GM11168 (cell line): ENCODE data around the gene SLC16A14.
"Not testable (repeated sequence)": the region's sequence is repeated elsewhere in the genome, so short reads cannot be mapped to it uniquely, and the experiment has no call there.

ENCODE experiments used
- in situ Hi-C: fragments of 300-500 bp; cut with MboI; formaldehyde crosslinking; loops from one replicate; pipeline ENCODE4 v1.12.0; 2022; ENCODE audit warnings: low sequenced_read_pairs; ENCODE audit not compliant: unreplicated experiment

The SLC16A14 gene

GRCh38 chr2:230068651-230069055 lies at the start of gene SLC16A14:
Gene SLC16A14, minus strand, starts transcription at chr2:230068924. Its CDS starts 9,572 bp downstream, at chr2:230059352.
- in situ Hi-C loops, result no loop called here

DNA sequence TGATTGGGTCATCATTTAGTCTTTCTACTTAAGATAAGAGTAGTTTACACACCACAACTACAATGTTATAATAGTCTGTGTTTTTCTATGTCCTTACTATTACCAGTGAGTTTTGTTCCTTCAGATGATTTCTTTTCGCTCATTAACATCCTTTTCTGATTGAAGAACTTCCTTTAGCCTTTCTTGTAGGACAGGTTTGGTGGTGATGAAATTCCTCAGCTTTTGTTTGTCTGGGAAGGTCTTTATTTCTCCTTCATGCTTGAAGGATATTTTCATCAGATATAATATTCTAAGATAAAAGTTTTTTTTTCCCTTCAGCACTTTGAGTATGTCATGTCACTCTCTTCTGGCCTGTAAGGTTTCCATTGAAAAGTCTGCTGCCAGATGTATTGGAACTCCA lies 38.0 kb upstream of the SLC16A14 start:
- in situ Hi-C loops, result no loop called here

- in situ Hi-C loops, result not testable (repeated sequence)
Observed at GRCh38 chr2:230101967-230102366, 33.2 kb upstream of the SLC16A14 start.

DNA sequence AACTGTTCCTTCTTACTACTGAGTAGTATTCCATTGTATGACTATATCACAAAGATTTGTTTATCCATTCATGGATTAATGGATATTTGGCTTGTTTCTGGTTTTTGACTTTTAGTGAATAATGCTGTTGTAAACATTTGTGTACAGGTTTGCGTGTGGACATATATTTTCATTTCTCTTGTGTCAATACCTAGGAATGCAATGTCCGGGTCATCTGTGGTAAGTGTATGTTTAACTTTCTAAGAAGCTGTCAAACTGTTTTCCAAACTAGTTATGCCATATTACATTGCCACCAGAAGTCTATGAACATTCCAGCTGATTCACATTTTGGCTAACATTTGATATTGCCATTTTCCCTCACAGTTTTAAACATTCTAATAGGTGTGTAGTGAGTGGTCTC lies 29.1 kb upstream of the SLC16A14 start:
- in situ Hi-C loops, result no loop called here

- in situ Hi-C loops, result no loop called here
Observed at GRCh38 chr2:230097424-230097823, 28.7 kb upstream of the SLC16A14 start.

DNA sequence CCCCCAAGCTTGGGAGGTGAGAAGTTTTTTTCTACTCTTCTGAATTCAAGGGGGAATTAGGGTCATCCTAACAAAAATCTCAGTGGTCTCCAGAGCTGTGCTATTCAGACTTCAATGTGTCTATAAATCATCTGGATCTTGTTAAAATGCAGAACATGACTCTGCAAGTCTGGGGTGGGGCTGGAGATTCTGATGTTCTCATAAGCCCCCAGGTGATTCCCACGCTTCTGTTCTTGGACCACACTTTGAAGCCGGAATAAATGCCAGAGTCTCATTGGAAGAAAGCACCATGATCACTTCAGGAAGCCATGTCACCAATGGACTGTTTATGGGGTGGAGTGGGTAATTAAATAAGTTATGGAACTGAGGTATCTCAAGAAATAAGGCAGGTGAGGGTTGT lies 22.2 kb upstream of the SLC16A14 start:
- in situ Hi-C loops, result no loop called here

DNA sequence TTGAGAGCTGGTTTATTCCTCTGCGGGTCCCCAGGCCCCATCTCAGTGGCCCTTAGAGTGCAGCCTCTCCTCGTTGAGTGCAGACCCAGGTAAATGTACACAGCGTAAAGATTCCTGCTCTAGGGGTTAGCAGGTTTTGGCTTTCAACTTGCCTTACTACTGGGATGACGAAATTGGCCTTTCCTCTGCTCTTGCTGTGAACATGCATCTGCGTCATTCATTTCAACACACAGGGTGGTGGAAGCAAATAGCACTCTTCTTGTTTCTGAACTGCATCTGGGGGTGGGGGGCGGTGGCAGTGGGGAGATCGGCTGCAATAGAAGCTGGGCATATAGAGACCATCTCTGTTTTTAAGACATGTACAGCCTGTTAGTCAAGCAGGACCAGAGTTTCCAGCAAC lies 16.5 kb upstream of the SLC16A14 start:
- in situ Hi-C loops, result no loop called here

DNA sequence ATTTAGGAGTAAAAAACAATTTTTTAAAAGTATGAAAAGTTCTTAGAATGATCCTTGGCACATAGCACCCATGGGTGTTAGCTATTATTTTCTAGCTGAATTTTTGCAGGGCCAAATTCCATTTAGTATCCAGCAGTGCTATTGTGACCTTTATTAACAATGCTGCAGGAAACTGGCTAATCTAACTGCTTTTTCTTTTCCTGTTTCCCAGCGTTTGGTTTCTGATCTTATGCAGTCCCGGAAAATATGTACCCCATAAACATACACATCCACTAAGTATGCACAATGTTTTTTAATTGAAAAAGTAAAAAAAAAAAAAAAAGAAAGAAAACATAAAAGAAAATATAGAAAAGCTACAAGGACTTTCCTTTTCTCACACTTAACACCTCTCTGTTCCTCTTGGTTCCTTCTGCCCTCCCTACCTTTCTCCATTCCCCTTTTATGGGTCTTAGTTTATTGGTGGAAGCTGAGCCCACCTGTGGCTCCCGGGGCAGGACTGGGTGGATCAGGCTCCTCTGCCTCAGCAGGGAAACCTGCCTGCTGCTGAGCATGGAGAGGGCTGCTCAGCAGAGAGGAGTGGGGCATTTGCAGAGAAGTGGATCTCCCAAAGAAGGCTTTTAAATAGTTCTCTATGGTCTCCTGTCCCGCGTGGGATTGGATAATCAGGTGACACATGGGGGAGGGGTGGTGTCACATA lies 9.3 kb upstream of the SLC16A14 start:
- in situ Hi-C loops, result no loop called here

DNA sequence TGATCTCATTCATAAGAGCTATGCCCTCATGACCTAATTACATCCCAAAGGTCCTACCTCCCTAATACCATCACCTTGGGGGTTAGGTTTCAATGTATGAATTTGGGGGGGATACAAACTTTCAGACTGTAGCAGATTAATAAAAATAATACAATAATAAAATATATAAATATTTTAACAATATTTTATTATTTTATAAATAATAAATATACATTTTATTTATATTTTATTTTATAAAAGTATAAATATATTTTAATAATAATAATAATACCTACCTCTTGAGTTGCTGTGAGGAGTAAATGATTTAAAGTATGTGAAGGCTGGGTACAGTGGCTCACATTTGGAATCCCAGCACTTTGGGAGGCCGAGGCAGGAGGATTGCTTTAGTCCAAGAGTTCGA lies 8.1 kb upstream of the SLC16A14 start:
- in situ Hi-C loops, result no loop called here

DNA sequence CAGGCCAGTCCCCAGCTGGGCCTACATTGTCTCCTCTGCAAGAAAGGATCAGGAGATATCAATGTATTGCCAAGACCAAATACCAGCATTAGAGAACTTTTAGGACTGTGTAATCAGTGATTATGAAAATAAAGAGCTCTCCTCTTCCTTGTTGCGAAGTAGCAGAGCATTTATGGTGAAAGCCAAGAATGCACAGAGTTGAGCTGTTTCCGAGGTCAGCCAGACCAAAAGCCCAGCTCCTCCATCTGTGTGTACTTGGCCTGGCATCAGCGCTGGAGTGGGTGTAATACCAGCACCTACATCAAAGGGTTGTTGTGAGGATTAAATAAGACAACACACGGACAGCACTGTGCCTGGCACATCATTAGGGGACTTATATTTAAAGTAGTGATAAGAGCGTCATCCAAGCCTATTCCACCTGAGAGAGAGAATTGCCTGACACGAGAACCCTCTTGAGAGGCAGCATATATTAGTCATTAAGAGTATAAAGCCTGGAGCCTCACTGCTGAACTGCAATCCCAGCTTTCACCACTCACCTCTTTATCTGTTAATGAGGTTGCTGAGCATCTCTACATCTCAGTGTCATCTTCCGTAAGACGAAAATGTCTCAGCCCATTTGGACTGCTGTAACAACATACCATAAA lies 7.4 kb upstream of the SLC16A14 start:
- in situ Hi-C loops, result no loop called here

GRCh38 chr2:230071421-230071820 lies 2.7 kb upstream of the SLC16A14 start:
- in situ Hi-C loops, result no loop called here

- in situ Hi-C loops, result no loop called here
Observed at GRCh38 chr2:230069402-230069801, 678 bp upstream of the SLC16A14 start.

GRCh38 chr2:230068016-230068650 lies 591 bp downstream of the SLC16A14 start:
- in situ Hi-C loops, result no loop called here

- in situ Hi-C loops, result no loop called here
Observed at GRCh38 chr2:230060672-230061293, 7.9 kb downstream of the SLC16A14 start.

DNA sequence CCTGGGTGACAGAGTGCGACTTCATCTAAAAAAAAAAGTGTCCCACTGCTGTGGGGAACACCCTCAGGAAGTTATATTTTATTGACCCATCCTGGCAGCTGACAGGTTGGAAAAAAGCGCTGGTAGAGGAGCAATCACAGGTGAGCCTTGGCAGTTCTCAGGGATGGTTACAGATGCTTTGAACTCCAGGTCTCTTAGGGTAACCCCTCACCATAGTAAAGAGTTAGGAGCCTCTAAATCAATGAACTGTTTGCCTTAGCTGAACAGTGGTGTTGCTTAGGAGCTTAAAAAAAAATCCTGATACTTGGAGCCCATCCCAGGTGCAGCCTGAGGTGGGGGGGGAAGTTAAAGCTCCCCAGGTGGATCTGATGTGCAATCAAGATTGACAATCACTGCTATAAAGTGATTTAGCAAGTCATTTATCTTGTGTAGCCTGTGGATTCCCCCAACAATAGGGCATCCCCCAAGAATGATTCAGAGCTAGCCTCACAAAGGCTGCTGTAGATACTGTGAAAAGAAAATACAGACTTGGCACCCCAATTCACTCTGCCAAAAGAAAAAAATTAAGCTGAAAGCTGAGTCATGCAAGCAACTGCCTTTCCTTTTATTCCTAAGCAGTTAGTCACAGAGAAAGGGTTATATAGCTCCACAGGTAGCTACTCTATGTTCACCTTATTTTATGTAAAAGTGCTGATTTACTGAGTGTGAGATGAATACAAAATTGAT lies 14.8 kb downstream of the SLC16A14 start:
- in situ Hi-C loops, result no loop called here

DNA sequence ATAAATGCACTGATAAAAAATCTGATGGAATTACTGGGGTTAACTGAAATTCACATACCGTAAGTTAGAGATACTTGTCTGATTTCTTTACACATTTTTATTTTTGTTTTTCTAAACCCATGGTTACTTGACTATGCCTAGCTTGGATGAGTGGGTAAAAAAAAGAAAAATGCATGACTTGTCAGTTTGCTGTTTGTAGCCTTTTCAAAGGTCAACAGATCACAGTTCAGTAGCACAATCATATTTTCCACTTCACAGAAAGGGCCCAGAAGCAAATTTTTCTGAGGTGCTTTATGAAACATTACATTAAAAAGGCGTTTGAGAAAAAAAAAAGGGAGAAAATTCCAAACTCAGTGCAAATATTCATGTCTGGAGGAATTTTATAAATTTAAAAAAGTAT lies 16.4 kb downstream of the SLC16A14 start:
- in situ Hi-C loops, result no loop called here

GRCh38 chr2:230050136-230050535 lies 18.6 kb downstream of the SLC16A14 start:
- in situ Hi-C loops, result no loop called here

- in situ Hi-C loops, result no loop called here
Observed at GRCh38 chr2:230048010-230048671, 20.6 kb downstream of the SLC16A14 start.

- in situ Hi-C loops, result no loop called here
Observed at GRCh38 chr2:230046491-230046890, 22.2 kb downstream of the SLC16A14 start.

DNA sequence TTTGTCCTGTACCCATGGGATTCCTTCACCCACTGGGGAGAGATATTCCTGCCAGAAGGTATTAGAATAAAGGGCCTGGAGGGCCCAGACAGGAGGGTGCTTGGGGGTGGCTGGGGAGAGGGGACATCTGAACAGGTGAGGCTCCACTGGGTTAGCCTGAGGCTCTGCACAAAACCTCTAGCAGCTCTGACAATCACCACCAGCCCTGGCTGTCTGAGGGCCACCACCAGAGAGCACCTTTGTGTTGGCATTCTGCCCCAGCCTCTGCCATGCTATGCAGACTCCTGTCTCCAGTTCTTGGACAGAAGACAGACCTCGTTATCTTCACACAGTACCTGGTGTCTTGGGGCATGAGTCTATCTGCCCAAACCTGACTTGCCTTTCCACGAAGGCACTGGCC lies 25.3 kb downstream of the SLC16A14 start:
- in situ Hi-C loops, result no loop called here
